ENCODE measurements around the gene METTL15. TPM values are rescaled to one million over a fixed set of nuclear protein-coding genes. Genes with fewer than 3 reads are reported as not detected.
"Not testable (repeated sequence)": the region's sequence is repeated elsewhere in the genome, so short reads cannot be mapped to it uniquely, and the experiment has no call there.

METTL15 gene
- total RNA-seq, 2 donors from 2014 or later, result 5.2 to 8.2 TPM

DNA sequence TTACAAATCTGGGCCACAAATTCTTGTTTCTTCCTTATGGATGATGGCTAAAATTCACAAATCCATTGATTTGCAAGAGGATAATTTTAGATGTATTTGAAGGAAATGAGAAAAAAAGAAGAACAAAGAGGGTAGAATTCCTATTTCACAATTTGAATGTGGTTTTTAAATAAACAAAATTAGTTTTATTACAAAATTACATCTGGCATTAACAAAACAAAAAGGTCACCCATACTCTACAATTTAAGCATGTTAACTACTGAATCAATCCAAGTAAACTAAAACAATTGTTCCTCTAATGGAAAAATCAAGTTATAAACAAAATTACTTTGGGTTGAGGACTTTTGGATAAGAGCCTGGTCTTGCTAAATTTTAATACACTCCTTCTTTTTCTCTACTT, 242.0 kb downstream of the METTL15 start:
- H3K9me3 ChIP-seq, result no peaks in the 10 kb centered on the region
- TF ChIP-seq, protein P1, sequence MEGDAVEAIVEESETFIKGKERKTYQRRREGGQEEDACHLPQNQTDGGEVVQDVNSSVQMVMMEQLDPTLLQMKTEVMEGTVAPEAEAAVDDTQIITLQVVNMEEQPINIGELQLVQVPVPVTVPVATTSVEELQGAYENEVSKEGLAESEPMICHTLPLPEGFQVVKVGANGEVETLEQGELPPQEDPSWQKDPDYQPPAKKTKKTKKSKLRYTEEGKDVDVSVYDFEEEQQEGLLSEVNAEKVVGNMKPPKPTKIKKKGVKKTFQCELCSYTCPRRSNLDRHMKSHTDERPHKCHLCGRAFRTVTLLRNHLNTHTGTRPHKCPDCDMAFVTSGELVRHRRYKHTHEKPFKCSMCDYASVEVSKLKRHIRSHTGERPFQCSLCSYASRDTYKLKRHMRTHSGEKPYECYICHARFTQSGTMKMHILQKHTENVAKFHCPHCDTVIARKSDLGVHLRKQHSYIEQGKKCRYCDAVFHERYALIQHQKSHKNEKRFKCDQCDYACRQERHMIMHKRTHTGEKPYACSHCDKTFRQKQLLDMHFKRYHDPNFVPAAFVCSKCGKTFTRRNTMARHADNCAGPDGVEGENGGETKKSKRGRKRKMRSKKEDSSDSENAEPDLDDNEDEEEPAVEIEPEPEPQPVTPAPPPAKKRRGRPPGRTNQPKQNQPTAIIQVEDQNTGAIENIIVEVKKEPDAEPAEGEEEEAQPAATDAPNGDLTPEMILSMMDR (IDR thresholded peaks at IDR 0.05), result no peak
- TF ChIP-seq POLR2A (IDR thresholded peaks at IDR 0.05), result no peak
- no peaks in the 10 kb centered on the region for H3K27me3 ChIP-seq
- no peaks in the 10 kb centered on the region for H3K36me3 ChIP-seq (replicated peaks in 1 of 2; ENCODE audit: insufficient read depth in 1 of 2, low read depth in 2 of 2)
- no peak overlapping the region for H3K27ac ChIP-seq
- H3K4me3 ChIP-seq, result no peak overlapping the region
- H3K4me1 ChIP-seq, result no peaks in the 10 kb centered on the region
- intact Hi-C loops (cut with DNase I), result no loop called here
- DNase-seq (no peak), ATAC-seq (no peak)

DNA sequence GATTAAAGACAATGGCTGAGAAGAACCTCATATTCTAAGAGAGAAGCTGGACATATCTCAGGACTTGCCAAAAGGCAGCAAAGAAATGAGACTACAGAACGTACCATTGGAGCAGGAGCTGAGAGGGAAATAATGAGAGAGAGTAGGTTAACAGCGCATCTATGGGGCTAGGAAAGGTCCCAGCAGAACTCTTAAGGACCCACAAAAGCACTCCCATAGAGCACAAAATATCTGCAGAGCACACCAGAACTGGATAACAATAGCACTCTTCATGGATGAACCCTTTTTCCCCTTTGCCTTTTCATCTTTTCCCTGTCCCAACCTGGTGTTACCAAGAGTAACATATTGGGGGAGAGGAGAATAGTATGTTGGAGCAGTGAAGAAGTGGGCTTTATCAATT, 245.8 kb downstream of the METTL15 start:
- H3K4me1 ChIP-seq, result no peaks in the 10 kb centered on the region
- intact Hi-C loops (cut with DNase I), result no loop called here
- H3K27me3 ChIP-seq, result no peaks in the 10 kb centered on the region
- H3K36me3 ChIP-seq (replicated peaks in 1 of 2; ENCODE audit: insufficient read depth in 1 of 2, low read depth in 2 of 2), result no peaks in the 10 kb centered on the region
- H3K4me3 ChIP-seq, result no peak overlapping the region
- WGBS, 2 donors, result 92 to 95% methylated on average over 2 of the region's 2 CpGs
- DNase-seq, result no peak
- TF ChIP-seq, protein P1 (IDR thresholded peaks at IDR 0.05), result no peak
- no peak for TF ChIP-seq POLR2A (IDR thresholded peaks at IDR 0.05)
- no peaks in the 10 kb centered on the region for H3K9me3 ChIP-seq
- H3K27ac ChIP-seq, result no peak overlapping the region
- ATAC-seq, result no peak

DNA sequence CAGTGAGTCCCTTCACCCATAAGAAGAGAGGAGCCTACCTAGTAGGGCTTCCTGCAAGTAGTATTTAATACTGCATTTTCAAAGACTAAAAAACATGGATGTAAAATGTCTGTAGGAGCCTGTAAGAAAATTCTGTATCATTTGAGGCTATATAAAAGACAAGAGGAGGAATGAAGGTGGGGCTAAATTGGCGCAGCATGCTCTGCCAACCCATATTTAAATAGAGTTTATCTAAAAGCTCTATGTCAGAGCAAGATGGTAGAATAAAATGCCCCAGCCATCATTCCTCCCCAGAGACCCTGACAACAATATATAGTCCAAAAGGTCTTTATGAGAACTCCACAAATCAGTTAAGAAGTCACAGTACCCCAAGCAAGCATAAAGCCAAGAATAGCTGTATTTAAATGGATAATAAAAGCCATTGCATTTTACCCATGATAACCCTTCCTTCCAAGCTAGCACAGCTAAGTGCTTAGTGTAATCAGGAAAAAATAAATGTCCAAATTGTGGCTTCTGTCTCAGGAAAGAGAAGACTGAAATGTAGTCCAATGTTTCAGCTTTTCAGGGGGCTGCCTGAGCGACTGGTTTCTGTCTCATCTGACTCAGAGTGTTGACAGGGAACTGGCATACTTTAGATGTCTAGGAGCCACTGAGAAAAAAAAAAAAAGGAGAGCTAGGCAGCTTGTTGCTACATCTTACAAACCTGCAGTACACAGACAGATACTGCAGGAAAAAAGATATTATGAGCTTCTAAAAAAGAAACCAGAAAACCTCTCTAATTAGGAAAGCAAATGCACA, 258.6 kb downstream of the METTL15 start:
- no peak overlapping the region for H3K4me3 ChIP-seq
- no peak overlapping the region for H3K27ac ChIP-seq
- TF ChIP-seq, protein P1 (IDR thresholded peaks at IDR 0.05), result no peak
- peaks cover 0 to 14% (median 2%) of the 10 kb centered on the region in 3 donors for H3K9me3 ChIP-seq
- DNase-seq (no peak), ATAC-seq (no peak)
- H3K4me1 ChIP-seq, result no peaks in the 10 kb centered on the region
- no peaks in the 10 kb centered on the region for H3K27me3 ChIP-seq
- WGBS, 2 donors, result 68 to 78% methylated on average over 2 of the region's 2 CpGs
- H3K36me3 ChIP-seq (replicated peaks in 1 of 2; ENCODE audit: insufficient read depth in 1 of 2, low read depth in 2 of 2), result no peaks in the 10 kb centered on the region
- intact Hi-C loops (cut with DNase I), result no loop called here

DNA sequence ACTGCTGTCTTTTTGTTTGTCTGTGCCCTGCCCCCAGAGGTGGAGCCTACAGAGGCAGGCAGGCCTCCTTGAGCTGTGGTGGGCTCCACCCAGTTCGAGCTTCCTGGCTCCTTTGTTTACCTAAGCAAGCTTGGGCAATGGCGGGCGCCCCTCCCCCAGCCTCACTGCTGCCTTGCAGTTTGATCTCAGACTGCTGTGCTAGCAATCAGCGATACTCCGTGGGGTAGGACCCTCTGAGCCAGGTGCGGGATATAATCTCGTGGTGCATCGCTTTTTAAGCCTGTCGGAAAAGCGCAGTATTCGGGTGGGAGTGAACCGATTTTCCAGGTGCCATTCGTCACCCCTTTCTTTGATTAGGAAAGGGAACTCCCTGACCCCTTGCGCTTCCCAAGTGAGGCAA, 269.9 kb downstream of the METTL15 start:
- H3K27me3 ChIP-seq; H3K4me3 ChIP-seq; H3K36me3 ChIP-seq (replicated peaks in 1 of 2; ENCODE audit: insufficient read depth in 1 of 2, low read depth in 2 of 2); DNase-seq; H3K4me1 ChIP-seq; H3K9me3 ChIP-seq; intact Hi-C loops (cut with DNase I); ATAC-seq; H3K27ac ChIP-seq: not testable (repeated sequence)
- 47 to 79% methylated on average over 3 to 14 of the region's 14 CpGs for WGBS, 2 donors

Small RNA genes within 50 kb of the gene (small RNA-seq; reads per million reads assigned to genes)
- not detected for gene AC023206.1

Other genes starting within 250 kb of the METTL15 start
- gene KIF18A, start 232 bp upstream of the METTL15 start, total RNA-seq, result under 1 TPM in 1 of 2 donors, not detected in 1; 0.52 TPM